ENCODE data around the gene PIKFYVE. TPM values are rescaled to one million over a fixed set of nuclear protein-coding genes. Genes with fewer than 3 reads are reported as not detected.
"Not testable (repeated sequence)": the region's sequence is repeated elsewhere in the genome, so short reads cannot be mapped to it uniquely, and the experiment has no call there.

The PIKFYVE gene, protein sequence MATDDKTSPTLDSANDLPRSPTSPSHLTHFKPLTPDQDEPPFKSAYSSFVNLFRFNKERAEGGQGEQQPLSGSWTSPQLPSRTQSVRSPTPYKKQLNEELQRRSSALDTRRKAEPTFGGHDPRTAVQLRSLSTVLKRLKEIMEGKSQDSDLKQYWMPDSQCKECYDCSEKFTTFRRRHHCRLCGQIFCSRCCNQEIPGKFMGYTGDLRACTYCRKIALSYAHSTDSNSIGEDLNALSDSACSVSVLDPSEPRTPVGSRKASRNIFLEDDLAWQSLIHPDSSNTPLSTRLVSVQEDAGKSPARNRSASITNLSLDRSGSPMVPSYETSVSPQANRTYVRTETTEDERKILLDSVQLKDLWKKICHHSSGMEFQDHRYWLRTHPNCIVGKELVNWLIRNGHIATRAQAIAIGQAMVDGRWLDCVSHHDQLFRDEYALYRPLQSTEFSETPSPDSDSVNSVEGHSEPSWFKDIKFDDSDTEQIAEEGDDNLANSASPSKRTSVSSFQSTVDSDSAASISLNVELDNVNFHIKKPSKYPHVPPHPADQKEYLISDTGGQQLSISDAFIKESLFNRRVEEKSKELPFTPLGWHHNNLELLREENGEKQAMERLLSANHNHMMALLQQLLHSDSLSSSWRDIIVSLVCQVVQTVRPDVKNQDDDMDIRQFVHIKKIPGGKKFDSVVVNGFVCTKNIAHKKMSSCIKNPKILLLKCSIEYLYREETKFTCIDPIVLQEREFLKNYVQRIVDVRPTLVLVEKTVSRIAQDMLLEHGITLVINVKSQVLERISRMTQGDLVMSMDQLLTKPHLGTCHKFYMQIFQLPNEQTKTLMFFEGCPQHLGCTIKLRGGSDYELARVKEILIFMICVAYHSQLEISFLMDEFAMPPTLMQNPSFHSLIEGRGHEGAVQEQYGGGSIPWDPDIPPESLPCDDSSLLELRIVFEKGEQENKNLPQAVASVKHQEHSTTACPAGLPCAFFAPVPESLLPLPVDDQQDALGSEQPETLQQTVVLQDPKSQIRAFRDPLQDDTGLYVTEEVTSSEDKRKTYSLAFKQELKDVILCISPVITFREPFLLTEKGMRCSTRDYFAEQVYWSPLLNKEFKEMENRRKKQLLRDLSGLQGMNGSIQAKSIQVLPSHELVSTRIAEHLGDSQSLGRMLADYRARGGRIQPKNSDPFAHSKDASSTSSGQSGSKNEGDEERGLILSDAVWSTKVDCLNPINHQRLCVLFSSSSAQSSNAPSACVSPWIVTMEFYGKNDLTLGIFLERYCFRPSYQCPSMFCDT (N-terminal part only)
- total RNA-seq (2014; rRNA removed; shearing (Covaris generic)) (19.7 and 25.4 TPM in 2 replicates), polyA plus RNA-seq (2016; fragmentation: Nextera tagmentation; extraction: Ambion mirVana) (4.2 and 4.8 TPM in 2 replicates)

DNA sequence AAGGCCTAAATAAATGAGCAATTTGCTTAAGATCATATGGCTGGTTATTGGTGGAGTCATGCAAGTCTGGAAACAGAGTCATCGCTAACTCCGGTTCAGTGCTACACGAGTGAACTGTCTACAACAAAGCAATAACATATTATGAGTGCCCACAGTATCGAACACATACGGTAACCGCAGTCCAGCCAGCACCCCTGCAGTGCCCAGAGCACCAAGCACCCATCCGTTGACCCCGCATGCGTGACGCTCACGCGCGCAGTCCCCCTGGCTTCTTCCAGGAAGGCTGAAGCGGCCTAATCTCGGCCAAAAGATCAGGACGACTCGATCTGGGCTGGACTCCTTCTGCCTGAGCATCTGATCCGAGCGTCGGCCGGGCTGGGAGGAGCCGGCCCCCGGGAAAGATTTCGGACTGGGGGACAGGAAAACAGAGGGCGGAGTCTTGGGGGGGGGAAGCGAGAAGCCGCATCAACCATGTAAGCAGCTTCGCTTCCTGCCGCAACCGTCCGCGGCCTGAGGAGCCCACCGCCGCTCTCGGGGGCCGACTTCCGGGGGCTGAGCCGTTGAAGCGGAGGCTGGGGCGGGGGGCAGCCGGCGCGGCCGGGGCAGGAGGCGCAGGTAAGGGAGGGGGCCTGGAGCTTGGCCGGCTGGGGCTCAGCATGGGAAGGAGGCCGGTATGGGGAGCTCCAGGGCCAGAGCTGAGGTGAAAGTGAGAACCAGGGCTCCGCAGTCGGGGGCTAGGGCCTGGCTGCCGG lies at the start of gene PIKFYVE:
Gene PIKFYVE, plus strand, starts transcription at position 455 of the 752 bp plus-strand sequence. CDS start 5,265 bp downstream, outside the sequence.
- in situ Hi-C loops (cut with MboI), result no loop called here
- Histone ChIP-seq H3K79me2 (ENCODE audit: insufficient read depth) (peaks cover 48% of the 10 kb centered on the region), H2AFZ (peak within 1 kb of the TSS; percentile 95), H3K27me3 (replicated peaks; ENCODE audit: insufficient read depth) (no peaks in the 10 kb centered on the region), H3K27ac (peak within 1 kb of the TSS; percentile 82), H3K9me3 (ENCODE audit: low read depth) (no peaks in the 10 kb centered on the region), H3K4me3 (peak within 1 kb of the TSS; percentile 92), H3K36me3 (ENCODE audit: low read depth) (no peaks in the 10 kb centered on the region), H3K9me2 (ENCODE audit: insufficient read depth) (no peaks in the 10 kb centered on the region), H4K20me1 (ENCODE audit: insufficient read depth) (no peaks in the 10 kb centered on the region), H3K9ac (peak within 1 kb of the TSS; percentile 90), H3K4me2 (ENCODE audit: unreplicated experiment) (peak within 1 kb of the TSS; percentile 87), H3F3A (ENCODE audit: insufficient read depth) (peaks cover 19% of the 10 kb centered on the region), H3K4me1 (ENCODE audit: insufficient read depth) (peaks cover 26% of the 10 kb centered on the region)
- WGBS, 2 experiments (ENCODE audit: low coverage in 1 of 2, low lambda C conversion rate in 2 of 2, missing lambda C conversion rate in 2 of 2), result 1% methylated on average over 27 to 50 of the region's 50 CpGs
- DNase-seq, result peak; percentile 98
- TF ChIP-seq EZH2 (IDR thresholded peaks at IDR 0.05; ENCODE audit: insufficient read depth, poor library complexity, severe bottlenecking), result no peak
- no peak for TF ChIP-seq EZH2phosphoT487 (IDR thresholded peaks at IDR 0.05; ENCODE audit: insufficient read depth, low read depth)

DNA sequence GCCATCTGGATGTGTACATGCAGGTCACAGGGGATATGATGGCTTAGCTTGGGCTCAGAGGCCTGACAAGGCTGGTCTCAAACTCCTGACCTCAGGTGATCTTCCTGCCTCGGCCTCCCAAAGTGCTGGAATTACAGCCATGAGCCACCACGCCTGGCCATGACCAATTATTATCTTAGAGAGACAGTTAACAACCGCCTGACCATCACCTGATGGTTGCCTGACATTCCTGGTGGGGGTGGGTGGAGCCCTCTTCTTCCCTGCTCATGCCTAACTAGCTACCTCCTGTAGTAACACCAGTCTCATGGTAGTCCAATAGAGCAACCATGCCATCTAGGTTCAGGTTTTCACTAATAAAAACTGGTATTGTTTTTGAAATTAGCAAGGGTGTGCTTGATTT lies 44.2 kb upstream of the PIKFYVE start:
- H4K20me1 ChIP-seq (ENCODE audit: insufficient read depth); H3K4me3 ChIP-seq; H3K9me2 ChIP-seq (ENCODE audit: insufficient read depth); H3K9me3 ChIP-seq (ENCODE audit: low read depth); DNase-seq; H3K79me2 ChIP-seq (ENCODE audit: insufficient read depth); H3K9ac ChIP-seq; H3K27ac ChIP-seq; in situ Hi-C loops (cut with MboI); H3K4me2 ChIP-seq (ENCODE audit: unreplicated experiment); H3K36me3 ChIP-seq (ENCODE audit: low read depth); H3F3A ChIP-seq (ENCODE audit: insufficient read depth); H3K27me3 ChIP-seq (replicated peaks; ENCODE audit: insufficient read depth): not testable (repeated sequence)
- Histone ChIP-seq H2AFZ (peak overlapping the region; percentile 41; the same call in 1 of the 2 replicates), H3K4me1 (ENCODE audit: insufficient read depth) (peaks cover 19% of the 10 kb centered on the region)
- 62 to 72% methylated on average over 3 of the region's 3 CpGs for WGBS, 2 experiments (ENCODE audit: low coverage in 1 of 2, low lambda C conversion rate in 2 of 2, missing lambda C conversion rate in 2 of 2)

DNA sequence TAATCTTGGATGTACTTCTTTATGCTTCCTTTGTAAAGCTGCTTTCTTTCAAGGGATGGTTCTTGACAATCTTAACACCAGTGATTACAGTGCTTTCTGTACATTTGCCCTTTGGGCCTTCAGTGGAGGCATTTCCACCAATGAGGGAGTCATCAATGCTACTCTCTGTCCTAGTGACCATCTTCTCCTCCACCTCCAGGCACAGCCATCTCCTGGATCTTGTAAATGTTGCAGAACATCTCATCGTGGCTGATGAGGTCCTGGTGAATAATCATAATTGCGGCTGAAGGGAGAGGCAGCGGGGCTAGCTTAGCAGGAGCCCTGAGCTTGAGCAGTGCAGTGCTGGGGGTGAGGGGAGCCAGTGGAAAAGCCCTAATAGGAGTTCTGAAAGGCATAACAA lies 43.7 kb upstream of the PIKFYVE start:
- Histone ChIP-seq H3K9me2 (ENCODE audit: insufficient read depth) (no peaks in the 10 kb centered on the region), H3K36me3 (ENCODE audit: low read depth) (no peaks in the 10 kb centered on the region), H3K4me1 (ENCODE audit: insufficient read depth) (peaks cover 19% of the 10 kb centered on the region), H3K9me3 (ENCODE audit: low read depth) (no peaks in the 10 kb centered on the region), H3K27me3 (replicated peaks; ENCODE audit: insufficient read depth) (no peaks in the 10 kb centered on the region), H3K27ac (no peak overlapping the region), H2AFZ (peak overlapping the region; percentile 41), H3K4me2 (ENCODE audit: unreplicated experiment) (peak overlapping the region; percentile 4), H3K79me2 (ENCODE audit: insufficient read depth) (no peaks in the 10 kb centered on the region), H3K9ac (no peak overlapping the region), H3K4me3 (no peak overlapping the region), H4K20me1 (ENCODE audit: insufficient read depth) (no peaks in the 10 kb centered on the region), H3F3A (ENCODE audit: insufficient read depth) (peaks cover 10% of the 10 kb centered on the region; the same call in 1 of the 2 replicates)
- no peak for TF ChIP-seq EZH2 (IDR thresholded peaks at IDR 0.05; ENCODE audit: insufficient read depth, poor library complexity, severe bottlenecking)
- TF ChIP-seq EZH2phosphoT487 (IDR thresholded peaks at IDR 0.05; ENCODE audit: insufficient read depth, low read depth), result no peak
- WGBS, 2 experiments (ENCODE audit: low coverage in 1 of 2, low lambda C conversion rate in 2 of 2, missing lambda C conversion rate in 2 of 2), result 11 to 14% methylated on average over 3 of the region's 3 CpGs
- peak; percentile 78 for DNase-seq
- in situ Hi-C loops (cut with MboI), result no loop called here

All from GM23248 (cell line).